Kidney capillary endothelial cell (primary cell): ENCODE results near the gene NAGPA.

Experiments
- DNase-seq: peaks from one replicate; pipeline ENCODE4 v3.0.0-alpha.2; 2018; ENCODE audit warnings: low spot score

Gene NAGPA

DNA sequence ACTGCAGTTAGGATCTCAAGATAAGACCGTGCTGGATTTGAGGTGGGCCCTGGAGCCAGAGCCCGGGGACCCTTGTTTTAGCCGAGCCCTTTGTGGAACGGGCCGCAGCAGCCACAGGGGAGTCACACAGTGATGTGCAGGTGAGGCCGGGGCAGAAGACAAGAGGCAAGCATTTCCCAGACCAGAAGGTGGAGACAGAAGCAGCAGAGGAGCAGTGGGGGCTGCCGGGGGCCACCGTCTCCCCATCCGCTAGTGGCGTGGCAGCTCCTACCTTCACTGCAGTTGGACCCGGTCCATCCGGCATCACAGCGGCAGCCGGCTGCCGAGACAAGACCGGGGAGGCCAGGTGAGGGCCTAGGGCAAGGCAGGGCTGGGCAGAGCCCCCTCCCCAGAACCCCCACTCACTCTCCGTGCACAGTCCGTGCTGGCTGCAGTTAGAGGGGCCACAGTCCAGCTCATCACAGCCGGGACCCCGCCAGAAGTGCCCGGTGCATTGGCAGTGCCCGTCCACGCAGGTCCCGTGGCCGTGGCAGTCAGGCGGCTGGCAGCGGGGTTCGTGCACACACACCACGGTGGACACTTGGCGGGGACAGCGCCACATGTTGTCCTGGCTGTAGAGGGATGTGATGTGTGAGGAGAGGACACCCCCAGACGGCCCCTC is 6.0 kb downstream of the NAGPA start:
- no peak for DNase-seq

DNA sequence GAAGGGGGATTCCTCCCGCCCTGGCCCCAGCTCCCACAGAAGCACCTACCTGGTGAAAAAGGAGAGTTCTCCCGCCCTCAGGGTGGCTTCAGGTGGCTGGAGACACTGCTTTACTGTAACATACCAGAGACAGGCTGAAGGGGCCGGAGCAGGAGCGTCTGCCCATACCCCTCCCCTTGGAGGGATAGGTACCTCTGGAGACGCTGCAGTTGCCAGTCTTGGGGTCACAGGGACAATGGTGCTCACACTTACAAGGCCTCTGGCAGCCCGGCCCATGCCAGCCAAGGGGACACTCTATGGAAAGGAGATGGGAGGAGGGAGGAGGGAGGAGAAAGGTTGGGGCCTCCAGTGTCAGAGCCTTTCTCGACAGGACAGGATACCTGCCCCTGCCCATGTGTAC is 6.6 kb downstream of the NAGPA start:
- DNase-seq: no peak

DNA sequence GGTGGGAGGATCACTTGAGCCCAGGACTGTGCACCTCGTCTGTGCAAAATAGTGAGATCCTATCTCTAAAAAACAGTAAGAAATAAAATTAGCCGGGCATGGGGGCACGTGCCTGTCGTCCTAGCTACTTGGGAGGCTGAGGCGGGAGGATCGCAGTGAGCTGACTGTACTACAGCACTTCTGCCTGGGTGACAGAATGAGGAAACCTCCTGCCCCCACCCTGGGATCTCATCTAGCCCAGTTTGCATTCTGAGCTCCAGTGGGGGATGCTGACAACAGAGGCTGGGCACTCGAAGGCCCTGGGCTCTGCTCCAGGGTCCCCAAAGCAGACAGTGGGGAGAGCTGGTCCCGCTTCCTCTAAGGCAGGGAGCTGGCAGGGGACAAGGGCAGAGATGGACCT is 7.1 kb downstream of the NAGPA start:
- no peak for DNase-seq

DNA sequence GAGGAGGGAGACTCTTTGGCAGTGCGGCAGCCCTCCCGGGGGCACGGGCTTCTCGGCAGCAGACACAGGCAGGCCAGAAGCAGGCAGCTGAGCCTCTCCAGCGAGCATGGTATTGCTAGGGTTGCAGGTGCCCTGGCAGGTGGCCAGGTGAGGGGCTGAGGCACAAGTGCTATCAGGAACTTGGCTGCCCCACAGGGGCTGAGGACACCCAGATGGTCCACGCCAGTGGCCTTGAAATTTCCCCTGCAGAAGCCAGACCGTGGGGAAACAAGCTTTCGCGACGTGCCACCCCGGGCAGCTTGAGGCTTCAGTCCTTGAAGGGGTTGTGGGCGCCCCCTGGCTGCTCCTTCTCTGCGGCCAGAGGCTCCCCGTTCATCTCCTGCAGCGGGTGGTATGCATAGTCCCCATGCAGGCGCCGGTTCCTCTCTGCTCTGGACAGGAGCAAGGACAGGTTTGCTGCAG is 8.5 kb downstream of the NAGPA start:
- DNase-seq: no peak

DNA sequence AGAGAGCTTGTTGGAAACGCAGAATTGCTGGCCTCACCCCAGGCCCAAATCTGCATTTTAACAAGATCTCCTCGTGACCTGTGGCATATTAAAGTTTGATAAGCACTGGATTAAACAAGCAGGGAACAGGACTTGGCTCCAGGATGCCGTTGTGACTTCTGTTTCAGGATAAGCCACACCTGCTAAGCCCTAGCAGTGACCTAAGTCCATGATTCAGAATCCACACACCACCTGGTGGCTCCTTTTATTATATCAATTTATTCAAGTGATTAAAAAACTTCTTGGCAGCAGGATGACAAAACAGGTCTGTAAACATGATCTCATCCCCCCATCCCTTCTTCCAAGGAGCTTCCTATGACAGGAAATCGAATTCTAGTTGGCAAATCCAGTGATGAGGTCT is 9.1 kb downstream of the NAGPA start:
- peak; percentile 12 for DNase-seq

DNA sequence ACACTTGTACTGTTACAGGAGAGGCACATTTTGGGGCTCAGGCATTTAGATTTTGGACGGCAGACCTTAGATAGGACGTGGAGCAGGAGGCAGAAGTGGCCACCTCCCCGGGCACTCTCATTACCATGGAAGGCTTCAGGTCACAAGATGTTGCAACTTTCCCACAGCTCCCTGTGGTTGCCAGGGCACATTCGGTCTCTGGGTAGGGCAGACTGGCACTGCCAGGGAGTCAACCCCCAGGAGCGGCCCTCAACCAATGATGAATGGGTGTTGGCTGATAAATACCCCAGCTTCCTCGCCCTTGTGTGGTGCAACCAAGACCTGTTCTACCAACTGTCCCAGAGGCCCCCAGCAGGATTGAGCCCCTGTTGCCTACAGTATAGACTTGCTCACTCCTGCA is 11.2 kb downstream of the NAGPA start:
- DNase-seq: no peak

DNA sequence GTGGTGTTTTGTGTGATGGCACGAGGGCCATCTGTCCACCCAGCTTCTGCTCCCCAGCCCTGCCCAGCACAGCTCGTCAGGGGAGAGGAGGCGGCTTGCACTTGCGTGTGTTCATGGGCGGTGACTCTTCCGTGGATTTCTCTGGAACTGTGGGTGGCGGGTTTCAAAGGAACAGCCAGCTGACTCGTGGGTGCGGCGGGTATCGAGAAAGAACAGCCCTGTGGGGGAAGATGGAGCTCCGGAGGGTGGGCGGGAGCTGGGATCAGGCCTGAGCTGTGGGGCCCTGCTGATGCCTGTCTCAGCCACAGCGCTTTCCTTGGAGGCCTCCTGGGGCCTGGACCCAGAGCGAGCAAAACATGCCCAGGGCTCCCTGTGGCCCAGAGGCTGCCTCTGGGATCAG is 13.2 kb downstream of the NAGPA start:
- no peak for DNase-seq

DNA sequence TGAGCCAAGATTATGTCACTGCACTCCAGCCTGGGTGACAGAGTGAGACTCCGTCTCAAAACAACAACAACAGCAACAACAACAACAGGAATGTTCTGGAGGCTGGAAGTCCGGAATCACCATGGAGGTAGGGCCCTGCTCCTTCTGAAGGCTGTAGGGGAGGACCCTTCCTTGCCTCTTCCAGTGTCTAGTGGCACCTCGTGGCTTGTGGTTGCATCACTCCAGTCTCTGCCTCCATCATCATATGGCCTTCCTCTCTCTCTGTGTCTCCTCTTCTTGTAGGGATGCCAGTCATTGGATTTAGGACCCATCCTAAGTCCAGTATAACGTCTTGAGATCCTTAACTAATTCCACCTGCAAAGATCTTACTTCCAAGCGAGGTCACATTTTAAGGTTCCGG is 14.0 kb downstream of the NAGPA start:
- no peak for DNase-seq

DNA sequence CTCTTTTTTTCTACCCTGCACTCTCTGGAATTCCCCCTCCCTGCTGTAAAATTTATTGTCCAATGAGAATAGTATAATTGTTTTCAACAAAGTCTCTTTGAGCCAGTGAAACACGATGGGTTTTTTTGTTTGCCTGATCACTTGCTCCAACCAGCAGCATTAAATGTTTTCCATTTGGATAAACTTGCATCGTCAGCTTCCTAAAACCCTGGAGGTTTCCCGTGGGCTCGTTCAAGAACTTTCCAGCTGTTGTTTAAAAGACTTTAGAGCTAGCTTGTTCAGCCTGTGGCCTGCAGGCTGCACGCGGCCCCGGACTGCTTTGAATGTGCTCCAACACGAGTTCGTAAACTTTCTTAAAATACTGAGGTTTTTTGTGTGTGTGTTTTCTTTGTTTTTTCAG is 14.9 kb downstream of the NAGPA start:
- DNase-seq: no peak

DNA sequence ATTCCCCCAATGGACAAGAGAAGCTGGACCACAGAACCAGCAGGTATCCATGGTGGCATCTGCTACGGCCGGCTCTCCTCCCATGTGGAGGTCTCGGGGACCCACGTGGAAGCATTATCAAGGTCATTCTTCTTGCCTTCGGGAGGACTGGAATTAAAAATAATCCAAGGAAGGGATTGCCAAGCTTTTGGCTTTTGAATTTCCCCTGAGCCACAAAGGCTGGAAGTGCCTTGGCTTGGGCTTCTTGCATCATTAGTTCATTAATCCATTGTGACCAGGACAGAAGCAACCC is 16.1 kb downstream of the NAGPA start:
- DNase-seq: no peak

DNA sequence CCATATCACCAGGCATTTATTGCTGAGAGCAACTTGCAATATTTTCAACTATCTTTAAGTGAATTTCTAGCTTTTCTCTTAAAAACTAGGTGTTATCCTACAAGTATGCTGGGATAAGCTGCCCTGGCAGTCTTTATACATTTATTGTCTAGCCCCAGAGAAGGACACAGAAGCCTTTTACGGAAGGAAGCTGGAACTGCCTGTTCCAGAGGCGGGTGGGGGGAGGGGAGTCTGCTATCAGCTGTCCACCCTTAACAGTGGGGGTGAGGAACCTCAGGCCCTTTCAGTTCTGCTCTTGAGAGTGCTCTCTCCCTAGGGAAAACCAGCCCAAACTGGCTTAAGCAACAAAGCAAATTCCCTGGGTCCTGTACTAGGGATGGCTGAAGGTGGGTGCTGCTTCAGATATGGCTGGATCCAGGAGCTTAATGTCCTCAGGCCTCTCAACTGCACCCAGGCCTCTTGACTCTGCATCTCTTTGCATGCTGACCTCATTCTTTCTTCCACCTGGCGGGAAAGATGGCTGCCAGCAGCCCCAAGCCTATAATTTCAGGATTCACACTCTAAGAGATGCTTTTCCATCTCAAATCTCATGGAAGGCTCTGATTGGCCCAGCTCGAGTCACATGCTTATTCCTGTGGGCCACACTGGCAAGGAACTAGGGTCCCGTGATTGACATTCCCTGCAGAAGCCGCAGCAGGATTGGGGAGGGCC is 16.6 kb downstream of the NAGPA start:
- DNase-seq: no peak

DNA sequence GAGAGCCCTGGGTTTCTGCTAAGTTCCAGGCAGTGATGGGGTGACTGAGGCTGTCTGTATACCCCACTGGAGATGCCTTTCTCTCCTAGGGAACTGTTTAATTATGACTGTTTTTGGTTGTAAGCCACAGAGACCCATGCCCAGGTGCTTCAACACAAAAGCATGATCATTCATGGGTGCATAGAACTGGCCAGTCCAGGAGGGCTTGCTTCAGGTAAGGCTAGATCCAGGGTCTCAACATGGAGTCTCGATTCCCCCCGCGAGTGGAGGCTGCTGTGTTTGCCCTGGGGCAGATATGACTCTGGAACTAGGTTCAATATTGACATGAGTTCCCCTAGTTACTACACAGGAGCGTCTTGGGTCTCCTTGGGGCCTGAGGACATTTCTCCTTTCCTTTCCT is 17.8 kb downstream of the NAGPA start:
- DNase-seq: no peak

DNA sequence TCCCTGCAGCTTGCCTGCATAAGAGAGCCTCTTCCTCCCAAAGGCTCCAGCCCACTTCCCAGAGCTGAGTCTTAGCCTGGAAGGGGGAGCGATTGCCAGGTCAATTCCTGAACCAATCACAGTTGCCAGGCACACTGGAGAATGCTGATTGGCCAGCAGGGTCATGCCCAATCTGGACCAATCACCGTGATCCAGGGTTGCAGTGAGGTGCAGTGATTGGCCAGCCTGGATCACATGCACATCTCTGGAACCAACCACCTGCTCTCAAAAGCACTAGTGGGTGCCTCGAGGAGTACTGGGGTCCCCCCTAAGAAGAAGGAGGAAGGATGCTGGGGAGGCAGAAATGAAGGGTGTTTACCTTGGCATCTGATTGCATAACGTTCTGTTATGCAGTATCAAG is 18.4 kb downstream of the NAGPA start:
- DNase-seq: no peak

DNA sequence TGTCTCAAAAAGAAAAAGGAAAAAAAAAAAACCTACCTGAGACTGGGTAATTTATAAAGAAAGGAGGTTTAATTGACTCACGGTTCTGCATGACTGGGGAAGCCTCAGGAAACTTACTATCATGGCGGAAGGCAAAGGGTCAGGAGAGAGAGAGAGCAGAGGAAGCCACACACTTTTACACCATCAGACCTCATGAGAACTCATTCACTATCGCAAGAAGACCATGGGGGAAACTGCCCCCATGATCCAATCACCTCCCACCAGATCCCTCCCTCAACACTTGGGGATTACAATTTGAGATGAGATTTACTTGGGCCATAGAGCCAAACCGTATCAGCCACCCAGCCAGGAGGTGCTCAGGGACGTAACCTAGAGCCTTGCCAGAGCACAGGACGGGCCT is 20.8 kb downstream of the NAGPA start:
- DNase-seq: no peak

DNA sequence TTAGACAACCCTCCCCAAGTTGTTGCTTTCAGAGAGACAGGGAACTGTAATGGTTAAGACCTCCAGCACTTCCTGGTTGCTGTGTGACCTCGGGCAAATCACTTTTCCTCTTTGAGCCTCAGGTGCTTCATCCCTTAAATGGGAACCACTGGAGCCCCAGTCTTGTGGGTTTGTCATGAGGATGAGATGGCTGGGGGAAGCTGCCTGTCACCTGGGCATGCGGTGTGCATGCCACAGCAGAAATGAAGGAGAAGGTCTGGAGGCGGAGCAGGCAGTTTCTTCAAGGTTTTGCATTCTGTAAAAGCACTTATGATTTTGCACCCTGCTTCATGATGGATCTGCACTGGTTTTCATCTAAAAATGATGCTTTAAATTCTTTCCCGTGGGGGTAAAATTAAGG is 22.1 kb downstream of the NAGPA start:
- no peak for DNase-seq

DNA sequence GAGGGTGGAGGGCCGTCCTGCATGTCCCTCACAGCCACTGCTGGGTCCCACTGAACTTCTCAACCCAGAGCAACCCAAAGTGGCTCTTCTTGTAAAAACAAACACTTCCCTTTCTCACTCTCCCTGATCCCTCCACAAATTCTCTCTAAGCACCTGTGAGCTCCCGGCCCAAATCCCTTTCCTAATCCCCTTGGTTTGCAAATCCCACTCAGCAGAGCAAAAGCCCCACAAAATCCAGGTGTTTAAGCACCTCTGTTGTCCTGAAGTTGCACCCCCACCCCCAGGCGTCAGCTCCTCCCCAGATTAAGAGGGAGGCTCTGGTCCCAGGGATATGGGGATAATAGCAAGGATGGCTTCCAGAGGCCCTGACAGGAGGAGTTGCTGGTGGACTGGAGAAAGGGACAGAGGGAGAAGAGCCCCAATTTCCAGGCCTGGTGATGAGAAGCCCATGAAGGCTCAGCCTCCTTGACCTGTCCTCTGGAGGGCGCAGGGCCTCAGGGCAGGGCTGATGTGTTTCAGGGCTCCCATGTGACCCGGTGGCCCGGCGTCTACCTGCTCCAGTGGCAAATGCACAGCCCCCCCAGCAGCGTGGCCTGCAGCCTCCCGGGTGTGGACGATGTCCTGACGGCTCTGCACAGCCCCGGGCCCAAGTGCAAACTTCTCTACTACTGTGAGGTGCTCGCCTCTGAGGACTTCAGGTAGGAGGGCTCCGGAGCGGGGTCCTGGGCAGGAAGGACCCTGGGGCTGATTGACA is 23.0 kb downstream of the NAGPA start:
- DNase-seq: no peak

DNA sequence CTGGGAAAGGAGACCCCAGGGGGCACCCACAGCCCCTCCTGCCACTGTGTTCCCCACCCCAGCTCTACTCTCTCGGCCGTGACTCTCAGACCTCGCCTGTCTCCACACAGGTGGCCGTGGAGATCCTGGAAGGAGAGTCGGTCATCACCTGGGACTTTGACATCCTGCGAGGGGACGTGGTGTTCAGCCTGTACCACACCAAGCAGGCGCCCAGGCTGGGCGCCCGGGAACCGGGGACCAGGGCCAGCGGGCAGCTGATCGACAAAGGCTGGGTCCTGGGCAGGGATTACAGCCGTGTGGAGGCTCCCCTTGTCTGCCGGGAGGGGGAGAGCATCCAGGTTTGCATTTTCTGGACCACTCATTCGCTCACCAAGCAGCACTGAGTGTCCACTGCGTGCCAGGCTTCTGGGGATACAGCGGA is 25.4 kb downstream of the NAGPA start:
- DNase-seq: no peak

DNA sequence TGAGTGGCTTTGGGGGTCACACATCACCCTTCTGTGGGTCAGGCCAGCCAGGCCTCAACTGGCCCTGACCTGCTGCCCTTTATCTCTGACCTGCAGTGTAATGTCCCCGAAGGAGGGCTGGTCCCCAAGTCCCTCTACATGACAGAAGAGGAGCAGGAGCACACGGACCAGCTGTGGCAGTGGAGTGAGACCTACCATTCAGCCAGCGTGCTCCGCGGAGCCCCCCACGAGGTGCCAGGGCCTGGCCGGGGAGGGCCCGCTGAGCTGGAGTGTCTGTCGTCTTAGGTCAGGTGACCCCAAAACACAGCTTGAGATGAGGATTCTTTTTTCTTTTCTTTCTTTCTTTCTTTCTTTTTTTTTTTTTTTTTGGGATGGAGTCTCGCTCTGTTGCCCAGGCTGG is 26.5 kb downstream of the NAGPA start:
- DNase-seq: no peak

DNA sequence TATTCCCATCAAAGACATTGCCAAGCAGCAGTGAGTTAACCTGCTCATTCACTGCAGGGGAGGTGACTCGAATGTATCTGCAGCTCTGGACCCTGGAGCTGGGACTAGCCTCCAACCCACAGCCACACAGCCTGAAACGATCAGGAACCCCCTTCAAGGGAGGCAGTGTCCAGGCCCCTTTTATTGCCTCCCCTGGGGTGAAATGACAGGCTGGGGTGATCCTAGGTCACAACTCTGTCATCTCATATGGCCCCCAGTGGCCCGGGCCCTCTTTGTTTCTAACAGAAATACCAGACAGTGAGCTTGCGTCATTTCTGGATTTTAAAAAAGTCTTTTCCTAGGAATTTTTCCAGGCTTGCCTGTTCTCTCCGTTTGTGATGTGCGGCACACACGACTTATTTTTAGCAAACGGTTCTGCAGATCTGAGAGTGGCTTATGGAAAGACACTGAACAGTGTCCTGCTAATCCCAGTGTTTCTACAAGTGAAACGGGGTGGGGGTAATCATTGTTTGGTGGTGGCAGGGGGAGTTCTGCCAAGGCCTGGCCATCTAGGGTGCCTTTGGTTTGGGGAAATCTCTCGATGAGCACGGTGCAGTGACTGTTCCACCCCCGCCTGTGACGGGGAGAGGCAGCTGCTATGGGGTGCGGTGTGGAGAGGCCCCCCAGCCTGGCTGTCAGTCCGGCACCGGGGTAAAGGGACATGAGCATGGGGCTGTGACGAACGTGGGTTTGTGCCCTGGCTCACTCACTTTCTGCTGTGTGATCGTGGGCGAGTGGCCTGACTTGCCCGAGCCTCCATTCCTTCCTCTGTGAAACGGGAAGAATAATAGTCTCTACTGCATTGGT is 27.2 kb downstream of the NAGPA start:
- DNase-seq: no peak

DNA sequence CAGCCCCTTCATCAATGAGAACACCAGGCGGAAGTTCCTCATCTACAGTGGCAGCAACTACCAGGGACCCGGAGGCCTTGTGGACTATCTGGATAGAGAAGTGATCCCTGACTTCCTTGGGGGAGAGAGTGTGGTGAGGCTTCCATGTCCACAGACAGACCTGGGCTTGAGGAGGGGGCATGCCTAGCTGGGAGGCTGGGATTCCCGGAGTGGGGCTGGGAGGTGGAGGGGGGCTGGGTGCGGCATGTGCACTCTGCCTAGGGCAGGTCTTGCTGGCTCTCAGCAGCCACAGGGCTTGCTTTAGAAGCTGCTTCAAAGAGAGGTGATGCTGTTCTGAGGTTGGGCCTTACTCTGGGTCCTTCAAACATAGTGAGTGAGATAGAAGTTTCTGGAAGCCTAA is 27.8 kb downstream of the NAGPA start:
- no peak for DNase-seq

DNA sequence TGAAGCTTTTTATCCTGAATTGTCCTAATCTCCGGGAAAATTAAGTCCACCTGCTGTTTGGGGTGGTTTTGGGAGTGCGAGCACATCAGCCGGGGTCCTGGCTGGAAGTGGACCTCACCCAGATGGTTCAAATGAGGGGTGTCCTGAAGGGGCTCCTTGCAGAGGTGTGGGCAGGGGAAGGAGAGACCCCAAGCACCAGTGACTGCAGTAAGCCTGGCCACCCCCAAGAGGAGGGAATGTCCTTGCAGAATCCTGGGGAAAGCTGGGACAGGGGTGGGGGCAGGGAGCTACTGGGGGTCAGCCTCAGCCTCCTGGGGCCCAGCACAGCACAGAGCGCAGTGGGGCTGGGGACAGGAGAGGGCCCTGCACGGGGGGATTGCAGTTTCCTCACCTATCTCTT is 29.4 kb downstream of the NAGPA start:
- no peak for DNase-seq

DNA sequence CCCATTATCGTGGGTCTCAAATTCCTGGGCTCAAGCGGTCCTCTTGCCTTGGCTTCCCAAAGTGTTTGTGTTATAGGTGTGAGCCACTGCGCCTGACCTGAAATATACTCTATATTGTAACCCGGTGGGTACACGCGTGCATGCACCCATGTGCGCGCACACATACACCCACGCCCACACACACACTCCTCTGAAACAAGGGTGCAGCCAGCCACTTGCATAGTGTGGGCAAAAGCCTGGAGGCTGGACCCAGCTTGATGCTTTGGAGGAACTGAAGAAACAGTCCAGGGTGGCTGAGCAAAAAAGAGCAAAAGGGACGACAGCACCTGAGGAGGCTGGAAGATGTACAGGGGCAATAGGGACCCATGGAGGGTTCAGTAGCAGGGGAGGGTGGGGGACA is 29.9 kb downstream of the NAGPA start:
- no peak for DNase-seq

DNA sequence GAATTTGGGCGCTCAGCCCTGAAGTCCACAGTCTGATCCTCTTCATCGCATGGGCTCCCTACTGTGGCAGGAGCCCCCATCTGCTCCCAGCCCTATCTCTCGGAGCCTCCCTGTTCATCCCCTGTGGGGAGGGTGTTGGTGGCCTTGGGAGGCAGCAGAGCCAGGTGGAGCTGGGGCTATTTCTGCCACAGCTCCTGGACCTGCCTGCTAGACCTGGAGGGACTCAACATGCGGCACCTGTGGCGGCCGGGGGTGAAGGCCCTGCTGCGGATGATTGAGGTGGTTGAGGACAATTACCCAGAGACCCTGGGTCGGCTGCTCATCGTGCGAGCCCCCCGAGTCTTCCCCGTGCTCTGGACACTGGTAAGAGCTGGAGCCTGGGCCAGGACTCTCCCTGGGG is 30.5 kb downstream of the NAGPA start:
- DNase-seq: no peak
